ENCODE measurements around the gene NLRP5. TPM values are rescaled to one million over a fixed set of nuclear protein-coding genes. Genes with fewer than 3 reads are reported as not detected.

Gene NLRP5
- total and polyA plus RNA-seq, 2 of the 8 experiments (the other 6 are each of a cell fraction or from before 2014, with no cell fraction given): not detected

- Histone ChIP-seq H2BK120ac (replicated peaks; ENCODE audit: low read depth, low read length) (no peak overlapping the region), H3K4me3 (ENCODE audit: extremely low read depth in 1 of 4, insufficient read depth in 2 of 4, low read depth in 3 of 4, low read length in 4 of 4) (no peak overlapping the region), H4K91ac (replicated peaks; ENCODE audit: insufficient read length, low read length) (no peak overlapping the region), H4K5ac (ENCODE audit: insufficient read length, low read depth, low read length) (no peak overlapping the region), H2BK15ac (ENCODE audit: low read length) (no peak overlapping the region), H3K14ac (ENCODE audit: insufficient read length) (no peak overlapping the region), H2BK20ac (ENCODE audit: low read length) (no peak overlapping the region), H3K9ac (replicated peaks in 1 of 4; ENCODE audit: extremely low read depth in 1 of 4, low read depth in 3 of 4, low read length in 3 of 4) (no peak overlapping the region), H2AFZ (ENCODE audit: low read length) (no peak overlapping the region), H2BK5ac (ENCODE audit: low read depth, low read length) (no peak overlapping the region), H3K4ac (replicated peaks; ENCODE audit: insufficient read length, low read depth, low read length) (no peak overlapping the region), H3K79me2 (ENCODE audit: control insufficient read depth in 1 of 2, insufficient read depth in 2 of 2, low read length in 2 of 2) (no peaks in the 10 kb centered on the region), H3K18ac (ENCODE audit: extremely low read depth, low read length) (no peak overlapping the region), H2AK5ac (ENCODE audit: low read depth, low read length) (no peak overlapping the region), H3K27me3 (replicated peaks in 1 of 4; ENCODE audit: control insufficient read depth in 3 of 4, extremely low read depth in 1 of 4, insufficient read depth in 3 of 4, low read length in 3 of 4) (no peaks in the 10 kb centered on the region), H3K23ac (ENCODE audit: insufficient read length) (no peak overlapping the region), H2BK12ac (ENCODE audit: low read depth, low read length) (no peak overlapping the region), H3K27ac (ENCODE audit: low read depth, low read length) (no peak overlapping the region), H3K4me2 (ENCODE audit: insufficient read depth in 1 of 2, low read depth in 2 of 2, low read length in 2 of 2) (no peak overlapping the region), H4K8ac (ENCODE audit: extremely low read depth, insufficient read depth, low read length) (no peak overlapping the region), H4K20me1 (replicated peaks in 1 of 2; ENCODE audit: control insufficient read depth in 1 of 2, insufficient read depth in 2 of 2, low read length in 2 of 2) (no peaks in the 10 kb centered on the region), H3K36me3 (ENCODE audit: control insufficient read depth in 2 of 4, insufficient read depth in 4 of 4, low read length in 3 of 4) (no peaks in the 10 kb centered on the region; a peak in 1 of 8 replicates), H3K9me3 (ENCODE audit: insufficient read depth in 2 of 2, low read depth in 1 of 2, low read length in 1 of 2) (peaks cover 55 to 75% of the 10 kb centered on the region in 2 experiments), H3K56ac (replicated peaks; ENCODE audit: insufficient read length, low read depth, low read length) (no peak overlapping the region), H3K79me1 (ENCODE audit: low read depth, low read length) (no peaks in the 10 kb centered on the region), H3K4me1 (replicated peaks in 1 of 4; ENCODE audit: control insufficient read depth in 3 of 4, insufficient read depth in 4 of 4, low read length in 3 of 4) (no peaks in the 10 kb centered on the region), H3K23me2 (ENCODE audit: low read depth, low read length) (no peaks in the 10 kb centered on the region)
- ChIA-PET CTCF (ENCODE audit: partially characterized antibody) (no interaction called here), POLR2A (ENCODE audit: partially characterized antibody) (no interaction called here)
- FAIRE-seq (no peak), DNase-seq (ENCODE audit: low read depth in 1 of 2, low spot score in 2 of 2) (no peak)
- 91% methylated on average over 10 of the region's 10 CpGs; no CpG with 5 or more reads in 1 of the 2 experiments for WGBS, 2 experiments (ENCODE audit: extremely low coverage in 1 of 2, insufficient coverage in 1 of 2, insufficient read length in 1 of 2, insufficient replicate concordance in 2 of 2, low coverage in 1 of 2, low lambda C conversion rate in 2 of 2, missing lambda C conversion rate in 1 of 2)
- TF ChIP-seq SIN3A (conservative IDR thresholded peaks at IDR 0.05 in 1 of 2, IDR thresholded peaks at IDR 0.05 in 1 of 2; ENCODE audit: low read depth in 1 of 2, low read length in 2 of 2) (no peak), MAX (IDR thresholded peaks at IDR 0.05) (no peak), BRCA1 (IDR thresholded peaks at IDR 0.05; ENCODE audit: low read depth, low read length) (no peak), CEBPB (IDR thresholded peaks at IDR 0.05; ENCODE audit: low read depth, low read length) (no peak), RFX5 (IDR thresholded peaks at IDR 0.05; ENCODE audit: borderline replicate concordance, low read depth, low read length) (no peak), CBX5 (IDR thresholded peaks at IDR 0.05; ENCODE audit: low read depth, low read length) (no peak), GTF2F1 (IDR thresholded peaks at IDR 0.05; ENCODE audit: borderline replicate concordance, low read depth, low read length) (no peak), ATF3 (IDR thresholded peaks at IDR 0.05; ENCODE audit: insufficient read depth, low read depth, low read length) (no peak), BCL11A (IDR thresholded peaks at IDR 0.05; ENCODE audit: low read depth in 2 of 2, low read length in 2 of 2) (no peak), POU5F1 (IDR thresholded peaks at IDR 0.05; ENCODE audit: low read depth, low read length) (no peak), TAF7 (optimal IDR thresholded peaks at IDR 0.05; ENCODE audit: borderline replicate concordance, low read depth, low read length) (no peak), TCF12 (IDR thresholded peaks at IDR 0.05; ENCODE audit: low read depth, low read length) (no peak), SIRT6 (IDR thresholded peaks at IDR 0.05; ENCODE audit: low read length) (no peak), HDAC2 (IDR thresholded peaks at IDR 0.05; ENCODE audit: borderline replicate concordance in 1 of 2, low read depth in 2 of 2, low read length in 2 of 2) (no peak), POLR2AphosphoS5 (IDR thresholded peaks at IDR 0.05; ENCODE audit: low read depth, low read length) (no peak)
Observed at GRCh38 chr19:55962186-55962585, 24.4 kb upstream of the NLRP5 start.
